ENCODE data around the gene FYB1. TPM values are rescaled to one million over a fixed set of nuclear protein-coding genes. Genes with fewer than 3 reads are reported as not detected.

Gene FYB1
- total and polyA plus RNA-seq, 2 of the 4 experiments (the other 2 are of a cell fraction) = not detected

DNA sequence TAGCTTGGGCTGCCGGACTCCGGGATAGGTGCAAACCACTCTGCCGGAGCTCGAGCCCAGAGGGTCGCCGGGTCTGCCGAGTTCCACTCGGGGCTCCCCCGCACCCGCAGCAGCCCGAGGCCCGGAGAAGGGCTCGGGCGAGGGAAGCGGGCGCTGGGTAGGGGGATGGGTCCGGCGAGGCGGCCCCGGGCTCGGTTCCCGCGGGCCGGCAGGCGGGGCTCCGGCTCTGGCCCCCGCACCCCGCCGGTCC lies 145.7 kb downstream of the FYB1 start:
- H3K27ac ChIP-seq (ENCODE audit: insufficient read depth, low read length) = peak overlapping the region; percentile 96
- H2BK5ac ChIP-seq (ENCODE audit: low read depth, low read length, poor library complexity, severe bottlenecking) = peak overlapping the region; percentile 73
- no peaks in the 10 kb centered on the region for H3K9me1 ChIP-seq (ENCODE audit: insufficient read depth, low read length)
- H3K4me1 ChIP-seq (ENCODE audit: control insufficient read depth, insufficient read depth, low read length) = no peaks in the 10 kb centered on the region
- H2AFZ ChIP-seq (replicated peaks; ENCODE audit: low read length, poor library complexity) = peak overlapping the region; percentile 95
- peak overlapping the region; percentile 92 for H3K9ac ChIP-seq (ENCODE audit: low read depth, low read length)
- peak overlapping the region; percentile 27 for H2BK120ac ChIP-seq (ENCODE audit: low read depth, low read length)
- 0 out of 2 replicates have a peak overlapping the region, but pooled peaks have one; percentile 2 for H4K91ac ChIP-seq (ENCODE audit: insufficient read depth, low read depth, low read length)
- ChIA-PET POLR2A (ENCODE audit: unreplicated experiment) (no interaction called here), CTCF (no interaction called here)
- H2AK9ac ChIP-seq (replicated peaks; ENCODE audit: low read depth, low read length, poor library complexity) = peak overlapping the region; percentile 83
- no TSS peak for BruUV-seq (replicated peaks)
- H3K9me3 ChIP-seq (ENCODE audit: control insufficient read depth, insufficient read depth, low read length) = no peaks in the 10 kb centered on the region
- peaks cover 21% of the 10 kb centered on the region; the same call in 1 of the 2 replicates for H4K20me1 ChIP-seq (ENCODE audit: insufficient read depth, low read length)
- H3K18ac ChIP-seq (ENCODE audit: low read depth, low read length) = peak overlapping the region; percentile 48
- TF ChIP-seq CEBPB (IDR thresholded peaks at IDR 0.05; ENCODE audit: low read depth, low read length) = no peak
- TF ChIP-seq, protein P1, sequence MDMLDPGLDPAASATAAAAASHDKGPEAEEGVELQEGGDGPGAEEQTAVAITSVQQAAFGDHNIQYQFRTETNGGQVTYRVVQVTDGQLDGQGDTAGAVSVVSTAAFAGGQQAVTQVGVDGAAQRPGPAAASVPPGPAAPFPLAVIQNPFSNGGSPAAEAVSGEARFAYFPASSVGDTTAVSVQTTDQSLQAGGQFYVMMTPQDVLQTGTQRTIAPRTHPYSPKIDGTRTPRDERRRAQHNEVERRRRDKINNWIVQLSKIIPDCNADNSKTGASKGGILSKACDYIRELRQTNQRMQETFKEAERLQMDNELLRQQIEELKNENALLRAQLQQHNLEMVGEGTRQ (IDR thresholded peaks at IDR 0.05; ENCODE audit: low read depth, low read length) = no peak
- no peak for TF ChIP-seq MXI1 (IDR thresholded peaks at IDR 0.05; ENCODE audit: borderline replicate concordance, low read depth, low read length)
- TF ChIP-seq NFE2L2 (IDR thresholded peaks at IDR 0.05; ENCODE audit: low read depth, low read length) = no peak
- no peak for TF ChIP-seq CHD1 (IDR thresholded peaks at IDR 0.05; ENCODE audit: low read depth, low read length)
- TF ChIP-seq RFX5 (IDR thresholded peaks at IDR 0.05; ENCODE audit: low read depth, low read length) = no peak
- TF ChIP-seq BHLHE40 (IDR thresholded peaks at IDR 0.05; ENCODE audit: low read depth, low read length) = no peak
- no peak for TF ChIP-seq FOS (IDR thresholded peaks at IDR 0.05; ENCODE audit: low read depth, low read length)
- no peak for TF ChIP-seq SMC3 (IDR thresholded peaks at IDR 0.05; ENCODE audit: low read depth, low read length)
- no peak for TF ChIP-seq POLR2A (IDR thresholded peaks at IDR 0.05; ENCODE audit: low read depth, low read length)
- no peak for TF ChIP-seq MAFK (IDR thresholded peaks at IDR 0.05; ENCODE audit: low read depth, low read length)
- TF ChIP-seq, protein P2, sequence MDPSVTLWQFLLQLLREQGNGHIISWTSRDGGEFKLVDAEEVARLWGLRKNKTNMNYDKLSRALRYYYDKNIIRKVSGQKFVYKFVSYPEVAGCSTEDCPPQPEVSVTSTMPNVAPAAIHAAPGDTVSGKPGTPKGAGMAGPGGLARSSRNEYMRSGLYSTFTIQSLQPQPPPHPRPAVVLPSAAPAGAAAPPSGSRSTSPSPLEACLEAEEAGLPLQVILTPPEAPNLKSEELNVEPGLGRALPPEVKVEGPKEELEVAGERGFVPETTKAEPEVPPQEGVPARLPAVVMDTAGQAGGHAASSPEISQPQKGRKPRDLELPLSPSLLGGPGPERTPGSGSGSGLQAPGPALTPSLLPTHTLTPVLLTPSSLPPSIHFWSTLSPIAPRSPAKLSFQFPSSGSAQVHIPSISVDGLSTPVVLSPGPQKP (IDR thresholded peaks at IDR 0.05; ENCODE audit: borderline replicate concordance, low read depth, low read length) = no peak
- TF ChIP-seq, protein P3, sequence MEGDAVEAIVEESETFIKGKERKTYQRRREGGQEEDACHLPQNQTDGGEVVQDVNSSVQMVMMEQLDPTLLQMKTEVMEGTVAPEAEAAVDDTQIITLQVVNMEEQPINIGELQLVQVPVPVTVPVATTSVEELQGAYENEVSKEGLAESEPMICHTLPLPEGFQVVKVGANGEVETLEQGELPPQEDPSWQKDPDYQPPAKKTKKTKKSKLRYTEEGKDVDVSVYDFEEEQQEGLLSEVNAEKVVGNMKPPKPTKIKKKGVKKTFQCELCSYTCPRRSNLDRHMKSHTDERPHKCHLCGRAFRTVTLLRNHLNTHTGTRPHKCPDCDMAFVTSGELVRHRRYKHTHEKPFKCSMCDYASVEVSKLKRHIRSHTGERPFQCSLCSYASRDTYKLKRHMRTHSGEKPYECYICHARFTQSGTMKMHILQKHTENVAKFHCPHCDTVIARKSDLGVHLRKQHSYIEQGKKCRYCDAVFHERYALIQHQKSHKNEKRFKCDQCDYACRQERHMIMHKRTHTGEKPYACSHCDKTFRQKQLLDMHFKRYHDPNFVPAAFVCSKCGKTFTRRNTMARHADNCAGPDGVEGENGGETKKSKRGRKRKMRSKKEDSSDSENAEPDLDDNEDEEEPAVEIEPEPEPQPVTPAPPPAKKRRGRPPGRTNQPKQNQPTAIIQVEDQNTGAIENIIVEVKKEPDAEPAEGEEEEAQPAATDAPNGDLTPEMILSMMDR (conservative IDR thresholded peaks at IDR 0.05; ENCODE audit: low read depth, low read length) = no peak
- no peak for TF ChIP-seq MAZ (IDR thresholded peaks at IDR 0.05; ENCODE audit: borderline replicate concordance, low read depth, low read length)
- no peak for TF ChIP-seq RAD21 (IDR thresholded peaks at IDR 0.05; ENCODE audit: low read length)
- TF ChIP-seq RCOR1 (IDR thresholded peaks at IDR 0.05; ENCODE audit: insufficient replicate concordance, low read length) = no peak
- H2BK20ac ChIP-seq (ENCODE audit: low read depth, low read length) = no peak overlapping the region
- H3K4ac ChIP-seq (ENCODE audit: low read depth, low read length) = peak overlapping the region; percentile 51
- WGBS, 2 experiments (ENCODE audit: extremely low coverage in 2 of 2, insufficient read length in 1 of 2) = 0% methylated on average over 3 of the region's 29 CpGs; no CpG with 5 or more reads in 1 of the 2 experiments
- ATAC-seq (ENCODE audit: low read depth) = peak; percentile 55; the same call in 1 of the 2 replicates
- intact Hi-C loops (cut with micrococcal nuclease) (loop anchor here (1.0 to 10.0 kb wide), 4 partner anchors 27 to 229 kb away; partner anchors contain the start of gene OSMR), dilution Hi-C loops (cut with HindIII; ENCODE audit: low sequenced_read_pairs, unreplicated experiment) (no loop called here), in situ Hi-C loops (cut with MboI; ENCODE audit: low sequenced_read_pairs) (no loop called here)
- H3K4me3 ChIP-seq (ENCODE audit: insufficient read depth, low read depth, low read length) = peak overlapping the region; percentile 97
- H2AK5ac ChIP-seq (ENCODE audit: low read depth, low read length) = peak overlapping the region; percentile 41; the same call in 1 of the 2 replicates
- H3K79me1 ChIP-seq (ENCODE audit: low read depth in 1 of 2, low read length in 2 of 2) = peaks cover 7 to 23% of the 10 kb centered on the region in 2 experiments
- peak overlapping the region; percentile 17 for H3K14ac ChIP-seq (replicated peaks; ENCODE audit: low read depth, low read length)
- no peaks in the 10 kb centered on the region for H3K27me3 ChIP-seq (ENCODE audit: control insufficient read depth, insufficient read depth, low read length)
- no peak overlapping the region for H2BK15ac ChIP-seq (ENCODE audit: low read depth, low read length)
- 0 out of 2 replicates have a peak, but pooled peaks cover 1% of the 10 kb centered on the region for H3K36me3 ChIP-seq (ENCODE audit: control insufficient read depth, insufficient read depth, low read length)
- H4K5ac ChIP-seq (ENCODE audit: low read depth, low read length) = peak overlapping the region; percentile 35
- H3K56ac ChIP-seq (ENCODE audit: extremely low read depth, insufficient read depth, low read length) = peak overlapping the region; percentile 71
- H4K8ac ChIP-seq (ENCODE audit: low read depth in 2 of 2, low read length in 2 of 2) = peak overlapping the region; percentile 35 to 53; a peak in 2 of 4 replicates
- peak overlapping the region; percentile 68; the same call in 1 of the 2 replicates for H3K23ac ChIP-seq (ENCODE audit: low read depth, low read length)
- DNase-seq = no peak
- H3K4me2 ChIP-seq (ENCODE audit: low read depth, low read length) = peak overlapping the region; percentile 88
